Activated CD4-positive, alpha-beta T cell treated with anti-CD3 and anti-CD28 coated beads, Interleukin-2, amount 50 U/mL, for 4 hours (primary cell): Measurements from ENCODE around the gene BAIAP2L1.
"Not testable (repeated sequence)": the region's sequence is repeated elsewhere in the genome, so short reads cannot be mapped to it uniquely, and the experiment has no call there.

Source experiments
- DNase-seq, 2 experiments: peaks; one replicate each; pipeline ENCODE4 v3.0.0-alpha.2; 2020

The BAIAP2L1 gene

DNA sequence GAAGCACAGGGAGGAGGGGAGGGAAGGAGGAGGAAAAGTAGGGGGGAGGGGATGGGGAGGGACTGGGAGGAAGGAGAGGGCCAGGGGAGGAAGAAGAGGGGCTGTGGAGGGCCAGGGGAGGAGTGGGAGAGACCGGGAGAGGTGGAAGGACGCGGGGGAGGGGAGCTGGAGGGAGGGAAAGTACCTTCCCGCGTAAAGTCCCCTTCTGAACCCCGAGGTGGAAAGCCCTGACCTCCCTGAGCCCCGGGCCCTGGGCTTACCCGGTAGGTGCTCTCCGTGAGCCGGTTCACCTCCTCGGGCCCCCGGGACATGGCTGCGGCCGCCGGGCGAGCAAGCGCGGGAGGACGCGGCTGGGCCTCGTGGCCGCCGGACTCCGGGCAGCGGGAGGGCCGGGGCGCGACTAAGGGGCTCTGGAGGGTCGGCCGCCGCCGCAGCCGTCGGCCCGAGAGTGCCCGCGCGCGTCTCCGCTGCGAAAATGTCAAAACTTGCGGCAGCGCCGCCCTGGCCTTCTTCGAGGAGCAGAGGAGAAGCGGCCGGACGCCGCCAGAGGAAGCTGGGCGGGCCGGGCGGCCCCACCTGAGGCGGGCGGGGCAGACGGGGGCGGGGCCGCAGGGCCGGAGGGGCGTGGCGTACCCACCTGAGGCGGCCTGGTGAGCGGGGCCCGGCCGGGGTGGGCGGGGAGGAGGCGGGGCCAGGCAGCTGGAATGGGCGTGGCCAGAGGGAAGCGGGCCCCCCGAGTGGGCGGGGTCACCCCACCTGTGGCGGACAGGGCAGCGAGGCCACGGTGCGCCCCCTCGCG is at the start of gene BAIAP2L1:
TSS of gene BAIAP2L1 (minus strand) at position 549 of the 799 bp plus-strand sequence. CDS start at position 311, 238 bp downstream.
- peak; percentile 74 to 76 for DNase-seq

DNA sequence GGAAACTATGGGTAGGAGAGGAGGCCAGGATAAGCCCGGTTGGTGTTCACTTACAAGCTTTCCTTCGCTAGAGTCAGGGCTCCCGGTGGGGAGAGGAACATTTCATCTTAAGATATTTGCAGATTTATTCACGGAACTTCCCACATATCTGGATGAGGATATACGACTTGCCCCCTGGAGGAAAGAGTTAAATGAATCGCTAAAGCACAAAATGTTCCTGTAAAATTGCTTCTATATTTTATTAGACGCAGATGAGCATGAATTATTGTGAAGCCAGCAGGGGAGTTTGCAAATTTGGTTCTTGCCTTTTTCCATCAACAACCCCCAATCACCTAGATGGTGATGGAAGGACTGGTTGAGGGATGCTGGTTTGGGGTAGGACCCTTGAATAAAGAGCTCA is 47.9 kb upstream of the BAIAP2L1 start:
- no peak for DNase-seq

DNA sequence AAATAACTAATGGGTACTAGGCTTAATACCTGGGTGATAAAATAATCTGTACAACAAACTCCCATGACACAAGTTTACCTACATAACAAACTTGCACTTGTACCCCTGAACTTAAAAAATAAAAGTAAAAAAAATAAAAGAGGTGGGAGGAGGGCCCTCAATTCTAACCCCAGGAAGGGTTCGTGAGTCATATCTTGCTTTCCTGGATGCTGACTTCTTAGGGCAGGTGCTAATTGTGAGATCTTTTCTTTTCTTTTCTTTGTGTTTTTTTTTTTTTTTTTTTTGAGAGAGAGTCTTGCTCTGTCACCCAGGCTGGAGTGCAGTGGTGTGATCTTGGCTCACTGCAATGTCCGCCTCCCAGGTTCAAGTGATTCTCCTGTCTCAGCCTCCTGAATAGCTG is 40.1 kb upstream of the BAIAP2L1 start:
- not testable (repeated sequence) for DNase-seq

- no peak for DNase-seq
These were observed 38.6 kb upstream of the BAIAP2L1 start for GRCh38 chr7:98439484-98439883.

- no peak for DNase-seq
These were observed 33.2 kb upstream of the BAIAP2L1 start for GRCh38 chr7:98434087-98434486.

DNA sequence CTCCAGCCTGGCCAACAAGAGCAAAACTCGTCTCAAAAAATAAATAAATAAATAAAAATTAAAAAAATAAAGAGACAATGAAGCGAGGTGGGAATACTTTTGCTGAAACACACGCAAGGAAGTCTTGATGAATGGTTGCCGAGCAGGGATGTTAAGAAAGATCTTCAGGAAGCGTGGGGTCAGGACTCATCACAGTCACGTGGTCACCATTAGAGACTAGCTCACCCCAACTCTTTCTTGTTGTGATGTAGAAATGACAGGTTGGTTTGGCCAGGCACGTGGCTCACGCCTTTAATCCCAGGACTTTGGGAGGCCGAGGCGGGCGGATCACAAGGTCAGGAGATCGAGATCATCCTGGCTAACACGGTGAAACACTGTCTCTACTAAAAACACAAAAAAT is 28.9 kb upstream of the BAIAP2L1 start:
- DNase-seq = no peak

DNA sequence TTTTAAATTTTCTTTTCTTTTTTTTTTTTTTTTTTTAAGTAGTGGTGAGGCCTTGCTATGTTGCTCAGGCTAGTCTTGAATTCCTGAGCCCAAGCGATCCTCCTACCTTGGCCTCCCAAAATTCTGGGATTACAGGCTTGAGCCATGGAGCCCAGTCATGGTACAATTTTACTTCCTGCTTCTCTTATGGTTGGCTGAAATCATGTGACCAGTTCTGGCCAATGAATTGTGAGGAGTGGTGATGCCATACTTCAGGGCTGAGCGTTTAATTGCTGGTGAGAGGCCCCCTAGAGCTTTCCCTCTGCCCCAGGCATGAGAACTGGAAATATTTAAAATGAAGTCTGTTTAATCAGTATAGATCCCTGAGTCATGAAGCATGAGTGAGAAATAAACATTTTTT is 22.2 kb upstream of the BAIAP2L1 start:
- DNase-seq = no peak

- DNase-seq = peak; percentile 53 to 54
These were observed 20.2 kb upstream of the BAIAP2L1 start for GRCh38 chr7:98420966-98421612.

DNA sequence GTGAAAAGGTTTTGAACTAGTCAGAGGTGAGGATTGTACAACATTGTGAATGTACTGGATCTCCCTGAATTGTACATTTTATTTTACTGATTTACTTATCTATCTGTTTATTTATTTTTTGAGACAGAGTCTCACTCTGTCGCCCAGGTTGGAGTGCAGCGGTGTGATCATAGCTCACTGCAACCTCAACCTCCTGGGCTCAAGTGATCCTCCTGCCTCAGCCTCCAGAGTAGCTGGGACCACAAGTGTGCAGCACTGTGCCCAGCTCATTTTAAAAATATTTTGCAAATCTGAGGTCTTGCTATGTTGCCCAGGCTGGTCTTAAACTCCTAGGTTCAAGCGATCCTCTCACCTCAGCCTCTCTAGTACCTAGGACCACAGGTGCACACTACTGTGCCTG is 19.1 kb upstream of the BAIAP2L1 start:
- not testable (repeated sequence) for DNase-seq

DNA sequence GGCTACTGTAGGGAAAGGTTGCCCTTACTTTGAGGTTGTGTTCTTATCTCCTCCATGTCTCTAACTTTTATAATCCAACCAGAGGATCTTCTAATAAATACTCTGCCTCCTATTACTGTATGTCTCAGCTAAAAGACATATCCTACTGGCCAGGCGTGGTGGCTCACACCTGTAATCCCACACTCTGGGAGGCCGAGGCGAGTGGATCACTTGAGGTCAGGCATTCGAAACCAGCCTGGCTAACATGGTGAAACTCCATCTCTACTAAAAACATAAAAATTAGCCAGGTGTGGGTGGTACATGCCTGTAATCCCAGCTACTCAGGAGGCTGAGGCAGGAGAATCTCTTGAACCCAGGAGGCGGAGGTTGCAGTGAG is 18.4 kb upstream of the BAIAP2L1 start:
- DNase-seq = not testable (repeated sequence)

DNA sequence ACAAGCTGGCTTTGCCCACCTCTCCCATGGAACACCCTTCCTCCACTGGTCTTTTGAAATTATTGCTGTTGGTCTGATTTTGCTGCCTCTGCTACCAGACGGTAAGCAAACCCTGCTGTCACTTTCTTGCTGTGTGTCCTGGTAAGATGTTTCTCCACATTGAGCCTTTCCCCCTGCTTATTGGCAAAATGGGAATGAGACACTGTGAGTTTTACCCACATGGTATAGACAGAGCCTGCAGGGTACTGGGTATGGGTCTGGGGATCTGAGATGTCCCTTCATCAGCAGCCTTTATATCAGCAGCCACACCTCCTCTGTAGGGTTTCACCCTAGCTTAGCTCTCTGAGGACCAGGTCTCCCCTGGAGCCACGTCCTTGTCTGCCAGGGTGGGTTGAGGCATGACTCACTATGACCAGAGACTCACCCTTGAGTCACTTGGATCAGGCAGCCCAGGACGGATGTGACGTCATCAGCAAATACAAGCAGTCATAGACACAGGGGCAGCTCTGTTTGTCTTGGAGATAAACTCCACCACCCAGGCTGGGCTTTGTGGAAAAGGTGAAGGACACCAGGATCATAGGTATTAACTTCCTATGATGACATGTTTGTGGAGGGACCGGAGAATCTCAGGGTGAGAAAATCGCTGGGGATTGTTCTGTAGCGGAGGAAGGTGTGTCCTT is 17.9 kb upstream of the BAIAP2L1 start:
- DNase-seq = peak in 1 of 2 experiments; percentile 11

DNA sequence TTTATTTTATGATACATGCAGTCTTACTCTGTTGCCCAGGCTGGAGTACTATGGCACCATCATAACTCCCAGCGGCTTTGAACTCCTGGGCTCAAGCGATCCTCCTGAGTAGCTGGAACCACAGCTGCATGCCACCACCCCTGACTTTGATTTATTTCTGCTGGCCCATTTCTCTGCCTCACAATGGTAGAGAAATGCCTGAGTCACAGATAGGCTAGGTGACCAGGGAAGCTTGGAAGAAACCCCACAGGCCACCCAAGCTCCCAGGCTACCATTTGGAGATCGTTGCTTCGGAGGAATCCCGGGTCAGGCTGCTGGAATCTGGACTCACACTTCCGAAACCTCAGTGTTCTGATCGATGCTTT is 17.4 kb upstream of the BAIAP2L1 start:
- no peak for DNase-seq

DNA sequence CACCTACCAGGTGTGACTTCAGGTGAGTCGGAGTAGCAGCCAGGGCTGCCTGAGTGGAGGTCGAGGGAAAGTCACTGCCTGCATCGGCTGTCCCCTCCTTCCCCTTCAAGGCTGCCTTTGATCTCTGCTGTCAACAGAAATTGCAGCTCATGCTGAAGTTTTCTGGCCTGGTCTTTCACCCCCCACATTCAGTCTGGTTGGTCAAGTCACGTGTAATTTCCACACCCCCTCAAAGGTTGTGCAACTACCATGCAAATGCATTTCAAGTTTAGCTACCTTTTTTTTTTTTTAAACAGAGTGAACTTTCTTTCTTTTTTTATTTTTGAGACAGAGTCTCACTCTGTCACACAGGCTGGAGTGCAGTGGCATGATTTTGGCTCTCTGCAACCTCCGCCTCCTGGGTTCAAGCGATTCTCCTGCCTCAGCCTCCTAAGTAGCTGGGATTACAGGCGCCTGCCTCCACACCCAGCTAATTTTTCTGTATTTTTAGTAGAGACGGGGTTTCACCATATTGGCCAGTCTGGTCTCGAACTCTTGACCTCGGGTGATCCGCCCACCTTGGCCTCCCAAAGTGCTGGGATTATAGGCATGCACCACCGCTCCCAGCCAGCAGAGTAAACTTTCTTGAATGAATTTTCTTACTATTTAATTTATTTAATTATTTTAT is 16.8 kb upstream of the BAIAP2L1 start:
- not testable (repeated sequence) for DNase-seq

DNA sequence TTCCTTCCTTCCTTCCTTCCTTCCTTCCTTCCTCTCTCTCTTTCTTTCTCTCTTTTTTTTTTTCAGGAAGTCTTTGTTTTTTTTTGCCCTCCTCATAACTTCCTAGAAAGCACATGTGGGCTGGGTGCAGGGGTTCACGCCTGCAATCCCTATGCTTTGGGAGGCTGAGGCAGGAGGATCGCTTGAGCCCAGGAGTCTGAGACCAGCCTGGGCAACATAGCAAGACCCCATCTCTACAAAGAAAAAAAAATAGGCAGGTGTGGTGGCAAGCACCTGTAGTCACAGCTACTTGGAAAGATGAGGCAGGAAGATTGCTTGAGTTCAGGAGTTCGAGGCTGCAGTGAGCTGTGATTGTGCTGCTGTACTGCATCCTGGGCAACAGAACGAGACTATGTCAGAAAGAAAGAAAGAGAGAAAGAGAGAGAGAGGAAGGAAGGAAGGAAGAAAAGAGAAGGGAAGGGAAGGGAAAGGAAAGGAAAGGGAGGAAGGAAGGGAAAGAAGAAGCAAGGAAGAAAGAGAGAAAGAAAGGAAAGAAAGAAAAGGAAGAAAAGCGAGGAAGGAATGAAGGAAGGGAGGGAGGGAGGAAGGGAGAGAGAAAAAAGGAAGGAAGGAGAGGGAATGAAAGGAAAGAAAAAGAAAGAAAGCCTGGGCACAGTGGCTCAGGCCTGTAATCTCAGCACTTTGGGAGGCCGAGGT is 13.5 kb upstream of the BAIAP2L1 start:
- no peak for DNase-seq

- not testable (repeated sequence) for DNase-seq
These were observed 12.8 kb upstream of the BAIAP2L1 start for GRCh38 chr7:98413655-98414054.

GRCh38 chr7:98409843-98410242 is 9.0 kb upstream of the BAIAP2L1 start:
- no peak for DNase-seq

DNA sequence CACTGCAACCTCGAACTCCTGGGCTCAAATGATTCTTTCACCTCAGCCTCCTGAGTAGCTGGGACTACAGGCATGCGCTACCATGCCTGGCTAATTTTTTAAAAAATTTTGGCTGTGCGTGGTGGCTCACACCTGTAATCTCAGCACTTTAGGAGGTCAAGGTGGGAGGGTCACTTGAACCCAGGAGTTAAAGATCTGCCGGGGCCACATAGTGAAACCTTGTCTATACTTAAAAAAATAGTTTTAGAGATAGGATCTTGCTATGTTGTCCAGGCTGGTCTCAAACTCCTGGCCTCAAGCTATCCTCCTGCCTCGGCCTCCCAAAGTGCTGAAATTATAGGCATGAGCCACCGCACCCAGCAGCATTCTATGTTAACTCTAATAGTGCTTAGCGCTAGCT is 7.3 kb upstream of the BAIAP2L1 start:
- DNase-seq = not testable (repeated sequence)

- no peak for DNase-seq
These were observed 5.9 kb upstream of the BAIAP2L1 start for GRCh38 chr7:98406827-98407226.

DNA sequence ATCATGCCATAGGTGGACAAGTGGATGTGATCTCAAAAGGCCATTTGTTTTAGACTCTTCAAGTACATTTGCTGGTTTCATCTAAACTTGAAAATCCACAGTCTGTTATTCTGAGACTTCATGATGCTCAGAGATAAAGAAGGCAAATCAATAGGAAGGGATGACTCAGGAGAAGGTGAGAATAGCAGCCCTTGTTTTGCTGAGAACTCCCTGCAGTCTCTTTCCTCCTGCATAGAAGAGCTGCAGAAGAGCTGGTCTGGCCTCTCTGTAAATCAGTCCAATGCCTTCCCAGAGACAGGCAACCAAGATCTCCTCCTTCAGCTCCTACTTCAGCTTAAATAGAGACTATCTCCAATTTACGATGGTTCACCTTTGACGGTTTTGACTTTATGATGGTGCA is 4.0 kb upstream of the BAIAP2L1 start:
- DNase-seq = no peak

- no peak for DNase-seq
These were observed 874 bp downstream of the BAIAP2L1 start for GRCh38 chr7:98399890-98400541.

DNA sequence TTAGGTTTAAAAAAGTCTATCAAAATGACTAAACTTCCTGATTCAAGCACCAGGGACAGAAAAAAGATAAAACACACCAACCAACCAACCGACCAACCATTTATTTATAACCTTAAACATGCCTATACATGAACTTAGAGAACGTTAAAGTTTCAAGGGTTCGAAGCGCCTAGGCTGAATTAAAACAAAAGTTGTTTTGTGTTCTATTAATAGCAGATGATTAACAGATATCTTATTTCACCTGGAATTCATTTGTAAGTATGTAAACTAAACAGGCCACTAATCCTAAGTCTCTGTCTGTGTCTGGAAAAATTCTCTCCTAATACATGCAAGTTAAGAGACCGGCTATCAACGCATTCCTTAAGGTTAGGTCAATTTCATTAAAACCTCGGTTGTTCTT is 1.4 kb downstream of the BAIAP2L1 start:
- no peak for DNase-seq
